HG03045 (cell line): ENCODE results near the gene CLPSL2.

Experiments used
- ATAC-seq: cut with Tn5 transposase; IDR thresholded peaks from one replicate; pipeline ENCODE4 v1.9.1; 2021; ENCODE audit warnings: mild to moderate bottlenecking, moderate library complexity; ENCODE audit not compliant: unreplicated experiment

The CLPSL2 gene

DNA sequence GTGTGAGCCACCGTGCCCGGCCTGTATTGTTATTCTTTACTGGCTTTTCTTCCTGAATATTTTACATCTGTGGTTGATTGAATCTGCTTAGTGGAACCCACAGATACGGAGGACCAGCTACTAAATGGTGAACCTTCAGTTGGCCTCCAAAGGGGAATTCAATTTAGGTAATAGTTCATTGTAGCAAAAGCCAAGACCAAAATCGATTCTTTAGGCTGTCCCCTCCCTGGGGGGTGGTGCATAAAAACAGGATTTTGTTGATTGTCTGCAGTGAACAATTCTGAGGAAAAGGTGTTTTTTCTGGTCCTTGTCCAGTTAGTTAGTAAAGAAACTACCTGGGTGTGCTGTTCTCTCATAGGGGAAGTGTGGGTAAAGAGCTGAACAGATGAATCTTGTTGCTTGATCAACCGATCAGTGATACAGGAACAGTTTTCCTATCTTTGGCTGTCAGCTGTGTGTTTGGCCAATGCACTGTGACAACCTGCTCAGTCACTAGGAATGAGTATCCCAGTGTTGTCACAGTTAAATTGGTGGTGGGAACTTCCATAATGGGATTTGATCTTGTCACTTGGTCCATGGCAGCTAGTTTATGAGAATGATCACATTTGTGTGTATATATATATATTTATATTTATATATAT lies 48.3 kb downstream of the CLPSL2 start:
- no peak for ATAC-seq
